Ectodermal cell (in vitro differentiated cells): ENCODE measurements around the gene FOXK2.

ENCODE experiments used
- H3K27ac ChIP-seq: 2 replicates; pipeline ENCODE4 v1.7.0; 2013; ENCODE audit warnings: mild to moderate bottlenecking, low read depth, low read length; ENCODE audit not compliant: insufficient read depth, poor library complexity, severe bottlenecking
- H3K27me3 ChIP-seq: 2 replicates; pipeline ENCODE4 v1.7.0; 2013; ENCODE audit warnings: mild to moderate bottlenecking, low read length; ENCODE audit not compliant: insufficient read depth, control insufficient read depth, poor library complexity, severe bottlenecking
- H3K36me3 ChIP-seq: one replicate; pipeline ENCODE4 v1.7.0; 2013; ENCODE audit warnings: low read length; ENCODE audit not compliant: control insufficient read depth, insufficient read depth
- H3K4me1 ChIP-seq: one replicate; pipeline ENCODE4 v1.7.0; 2013; ENCODE audit warnings: low read length; ENCODE audit not compliant: control insufficient read depth, insufficient read depth
- H3K4me3 ChIP-seq: 2 replicates; pipeline ENCODE4 v1.7.0; 2013; ENCODE audit warnings: low read depth, low read length, control low read depth; ENCODE audit not compliant: insufficient read depth
- H3K9me3 ChIP-seq: 2 replicates; pipeline ENCODE4 v1.7.0; 2013; ENCODE audit warnings: mild to moderate bottlenecking, low read length, moderate library complexity; ENCODE audit not compliant: control insufficient read depth
- WGBS, 2 experiments: methylation state at CpG; one replicate each; pipeline ENCODE4 v1.1.7; 2013; ENCODE audit warnings: missing lambda C conversion rate in 2 of 2; 5-methylcytosine and 5-hydroxymethylcytosine counted together

Gene FOXK2

GRCh38 chr17:82633343-82633742 lies 113.8 kb downstream of the FOXK2 start:
- Histone ChIP-seq H3K4me3 (no peak overlapping the region), H3K36me3 (peaks cover 10% of the 10 kb centered on the region), H3K27me3 (no peaks in the 10 kb centered on the region), H3K4me1 (no peaks in the 10 kb centered on the region), H3K27ac (no peak overlapping the region), H3K9me3 (no peaks in the 10 kb centered on the region)

GRCh38 chr17:82636626-82637598 lies 117.4 kb downstream of the FOXK2 start:
- H3K27me3 ChIP-seq = no peaks in the 10 kb centered on the region
- no peaks in the 10 kb centered on the region for H3K9me3 ChIP-seq
- peaks cover 15% of the 10 kb centered on the region for H3K36me3 ChIP-seq
- H3K4me3 ChIP-seq = no peak overlapping the region
- no peaks in the 10 kb centered on the region for H3K4me1 ChIP-seq
- 95 to 96% methylated on average over 16 of the region's 16 CpGs for WGBS, 2 experiments
- H3K27ac ChIP-seq = no peak overlapping the region

GRCh38 chr17:82638183-82638773 lies 118.7 kb downstream of the FOXK2 start:
- Histone ChIP-seq H3K4me1 (no peaks in the 10 kb centered on the region), H3K9me3 (no peaks in the 10 kb centered on the region), H3K27ac (no peak overlapping the region), H3K27me3 (no peaks in the 10 kb centered on the region), H3K4me3 (no peak overlapping the region), H3K36me3 (peaks cover 19% of the 10 kb centered on the region)
- 85 to 92% methylated on average over 2 to 4 of the region's 5 CpGs for WGBS, 2 experiments

GRCh38 chr17:82639628-82640027 lies 120.1 kb downstream of the FOXK2 start:
- H3K27me3 ChIP-seq = no peaks in the 10 kb centered on the region
- WGBS, 2 experiments = 92 to 95% methylated on average over 14 of the region's 14 CpGs
- H3K27ac ChIP-seq = no peak overlapping the region
- H3K4me3 ChIP-seq = no peak overlapping the region
- peaks cover 22% of the 10 kb centered on the region for H3K36me3 ChIP-seq
- H3K9me3 ChIP-seq = no peaks in the 10 kb centered on the region
- H3K4me1 ChIP-seq = no peaks in the 10 kb centered on the region

- no peak overlapping the region for H3K4me3 ChIP-seq
These were observed 120.5 kb downstream of the FOXK2 start for GRCh38 chr17:82640036-82640435.

GRCh38 chr17:82642022-82642421 lies 122.5 kb downstream of the FOXK2 start:
- peaks cover 22% of the 10 kb centered on the region for H3K36me3 ChIP-seq
- no peak overlapping the region for H3K27ac ChIP-seq
- peaks cover 3% of the 10 kb centered on the region for H3K4me1 ChIP-seq
- no peak overlapping the region for H3K4me3 ChIP-seq
- 92 to 94% methylated on average over 14 of the region's 14 CpGs for WGBS, 2 experiments
- H3K9me3 ChIP-seq = no peaks in the 10 kb centered on the region
- H3K27me3 ChIP-seq = no peaks in the 10 kb centered on the region

More at GRCh38 chr17:82640036-82640435, 120.5 kb downstream of the FOXK2 start:
- H3K27ac ChIP-seq = no peak overlapping the region
- WGBS, 2 experiments = 95 to 97% methylated on average over 5 of the region's 5 CpGs
- H3K36me3 ChIP-seq = peaks cover 22% of the 10 kb centered on the region
- H3K4me1 ChIP-seq = no peaks in the 10 kb centered on the region
- no peaks in the 10 kb centered on the region for H3K9me3 ChIP-seq
- H3K27me3 ChIP-seq = no peaks in the 10 kb centered on the region

- H3K4me3 ChIP-seq = no peak overlapping the region
- peaks cover 22% of the 10 kb centered on the region for H3K36me3 ChIP-seq
- WGBS, 2 experiments = 95% methylated on average over 5 of the region's 5 CpGs
- no peaks in the 10 kb centered on the region for H3K27me3 ChIP-seq
- no peaks in the 10 kb centered on the region for H3K9me3 ChIP-seq
- peaks cover 3% of the 10 kb centered on the region for H3K4me1 ChIP-seq
- H3K27ac ChIP-seq = no peak overlapping the region
These were observed 124.6 kb downstream of the FOXK2 start for GRCh38 chr17:82644148-82644547.

GRCh38 chr17:82645516-82645915 lies 126.0 kb downstream of the FOXK2 start:
- Histone ChIP-seq H3K36me3 (peaks cover 18% of the 10 kb centered on the region), H3K4me3 (no peak overlapping the region), H3K27ac (no peak overlapping the region), H3K9me3 (no peaks in the 10 kb centered on the region), H3K4me1 (peaks cover 3% of the 10 kb centered on the region), H3K27me3 (no peaks in the 10 kb centered on the region)
- 93 to 95% methylated on average over 4 of the region's 4 CpGs for WGBS, 2 experiments

GRCh38 chr17:82647593-82648164 lies 128.1 kb downstream of the FOXK2 start:
- no peaks in the 10 kb centered on the region for H3K9me3 ChIP-seq
- peaks cover 7% of the 10 kb centered on the region for H3K36me3 ChIP-seq
- H3K27me3 ChIP-seq = no peaks in the 10 kb centered on the region
- H3K27ac ChIP-seq = peak overlapping the region; percentile 92
- H3K4me3 ChIP-seq = peak overlapping the region; percentile 87
- WGBS, 2 experiments = 1% methylated on average over 54 of the region's 54 CpGs
- H3K4me1 ChIP-seq = peaks cover 3% of the 10 kb centered on the region

GRCh38 chr17:82648165-82648668 lies 128.7 kb downstream of the FOXK2 start, which contains the start of gene WDR45B:
TSS of gene WDR45B (minus strand) at chr17:82648444. CDS start at chr17:82648340, 104 bp downstream.
- Histone ChIP-seq H3K27ac (peak within 1 kb of the TSS; percentile 92), H3K4me1 (peaks cover 3% of the 10 kb centered on the region), H3K9me3 (no peaks in the 10 kb centered on the region), H3K27me3 (no peaks in the 10 kb centered on the region), H3K4me3 (peak within 1 kb of the TSS; percentile 87), H3K36me3 (peaks cover 6% of the 10 kb centered on the region)
- WGBS, 2 experiments = 1 to 2% methylated on average over 52 to 67 of the region's 67 CpGs
